ENCODE data around the gene PRDM16.

DNA sequence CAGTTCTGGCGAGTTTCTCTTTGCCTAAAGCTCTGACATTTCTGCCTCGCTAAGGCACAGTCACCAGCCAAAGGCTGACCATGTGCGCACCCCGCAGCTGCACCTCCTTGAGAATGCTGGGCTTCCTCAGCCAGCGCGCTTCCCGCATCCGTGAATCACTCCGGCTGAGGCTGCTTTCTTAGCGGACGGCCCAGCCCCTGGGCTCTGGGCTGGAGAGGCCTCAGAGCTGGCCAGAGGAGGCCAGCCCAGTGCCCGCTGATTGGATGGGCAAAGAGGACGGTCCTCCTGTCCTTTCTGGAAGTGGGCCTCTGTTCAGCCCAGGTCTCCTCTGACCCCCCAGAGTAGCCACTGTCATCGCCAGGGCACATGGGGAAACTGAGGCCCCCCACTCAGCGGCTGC is 56.1 kb downstream of the PRDM16 start:
- TF ChIP-seq NR3C1 (IDR thresholded peaks at IDR 0.05) (no peak), CHD2 (IDR thresholded peaks at IDR 0.05; ENCODE audit: low read length, partially characterized antibody) (no peak), ZC3H11A (IDR thresholded peaks at IDR 0.05) (no peak), RFX5 (IDR thresholded peaks at IDR 0.05) (no peak), JUN (IDR thresholded peaks at IDR 0.05) (no peak), HOXA7 (CRISPR knock-in tag; IDR thresholded peaks at IDR 0.05) (no peak), CBX8 (IDR thresholded peaks at IDR 0.05) (no peak), POLR2A (IDR thresholded peaks at IDR 0.05; ENCODE audit: low read length) (no peak), RCOR1 (IDR thresholded peaks at IDR 0.05; ENCODE audit: low read depth, low read length) (no peak)
- TF ChIP-seq, protein P1, sequence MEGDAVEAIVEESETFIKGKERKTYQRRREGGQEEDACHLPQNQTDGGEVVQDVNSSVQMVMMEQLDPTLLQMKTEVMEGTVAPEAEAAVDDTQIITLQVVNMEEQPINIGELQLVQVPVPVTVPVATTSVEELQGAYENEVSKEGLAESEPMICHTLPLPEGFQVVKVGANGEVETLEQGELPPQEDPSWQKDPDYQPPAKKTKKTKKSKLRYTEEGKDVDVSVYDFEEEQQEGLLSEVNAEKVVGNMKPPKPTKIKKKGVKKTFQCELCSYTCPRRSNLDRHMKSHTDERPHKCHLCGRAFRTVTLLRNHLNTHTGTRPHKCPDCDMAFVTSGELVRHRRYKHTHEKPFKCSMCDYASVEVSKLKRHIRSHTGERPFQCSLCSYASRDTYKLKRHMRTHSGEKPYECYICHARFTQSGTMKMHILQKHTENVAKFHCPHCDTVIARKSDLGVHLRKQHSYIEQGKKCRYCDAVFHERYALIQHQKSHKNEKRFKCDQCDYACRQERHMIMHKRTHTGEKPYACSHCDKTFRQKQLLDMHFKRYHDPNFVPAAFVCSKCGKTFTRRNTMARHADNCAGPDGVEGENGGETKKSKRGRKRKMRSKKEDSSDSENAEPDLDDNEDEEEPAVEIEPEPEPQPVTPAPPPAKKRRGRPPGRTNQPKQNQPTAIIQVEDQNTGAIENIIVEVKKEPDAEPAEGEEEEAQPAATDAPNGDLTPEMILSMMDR (IDR thresholded peaks at IDR 0.05), result no peak
- TF ChIP-seq, protein P2, sequence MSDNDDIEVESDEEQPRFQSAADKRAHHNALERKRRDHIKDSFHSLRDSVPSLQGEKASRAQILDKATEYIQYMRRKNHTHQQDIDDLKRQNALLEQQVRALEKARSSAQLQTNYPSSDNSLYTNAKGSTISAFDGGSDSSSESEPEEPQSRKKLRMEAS (IDR thresholded peaks at IDR 0.05), result no peak
- TF ChIP-seq, protein P3, sequence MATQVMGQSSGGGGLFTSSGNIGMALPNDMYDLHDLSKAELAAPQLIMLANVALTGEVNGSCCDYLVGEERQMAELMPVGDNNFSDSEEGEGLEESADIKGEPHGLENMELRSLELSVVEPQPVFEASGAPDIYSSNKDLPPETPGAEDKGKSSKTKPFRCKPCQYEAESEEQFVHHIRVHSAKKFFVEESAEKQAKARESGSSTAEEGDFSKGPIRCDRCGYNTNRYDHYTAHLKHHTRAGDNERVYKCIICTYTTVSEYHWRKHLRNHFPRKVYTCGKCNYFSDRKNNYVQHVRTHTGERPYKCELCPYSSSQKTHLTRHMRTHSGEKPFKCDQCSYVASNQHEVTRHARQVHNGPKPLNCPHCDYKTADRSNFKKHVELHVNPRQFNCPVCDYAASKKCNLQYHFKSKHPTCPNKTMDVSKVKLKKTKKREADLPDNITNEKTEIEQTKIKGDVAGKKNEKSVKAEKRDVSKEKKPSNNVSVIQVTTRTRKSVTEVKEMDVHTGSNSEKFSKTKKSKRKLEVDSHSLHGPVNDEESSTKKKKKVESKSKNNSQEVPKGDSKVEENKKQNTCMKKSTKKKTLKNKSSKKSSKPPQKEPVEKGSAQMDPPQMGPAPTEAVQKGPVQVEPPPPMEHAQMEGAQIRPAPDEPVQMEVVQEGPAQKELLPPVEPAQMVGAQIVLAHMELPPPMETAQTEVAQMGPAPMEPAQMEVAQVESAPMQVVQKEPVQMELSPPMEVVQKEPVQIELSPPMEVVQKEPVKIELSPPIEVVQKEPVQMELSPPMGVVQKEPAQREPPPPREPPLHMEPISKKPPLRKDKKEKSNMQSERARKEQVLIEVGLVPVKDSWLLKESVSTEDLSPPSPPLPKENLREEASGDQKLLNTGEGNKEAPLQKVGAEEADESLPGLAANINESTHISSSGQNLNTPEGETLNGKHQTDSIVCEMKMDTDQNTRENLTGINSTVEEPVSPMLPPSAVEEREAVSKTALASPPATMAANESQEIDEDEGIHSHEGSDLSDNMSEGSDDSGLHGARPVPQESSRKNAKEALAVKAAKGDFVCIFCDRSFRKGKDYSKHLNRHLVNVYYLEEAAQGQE (IDR thresholded peaks at IDR 0.05), result no peak
- TF ChIP-seq, protein P4, sequence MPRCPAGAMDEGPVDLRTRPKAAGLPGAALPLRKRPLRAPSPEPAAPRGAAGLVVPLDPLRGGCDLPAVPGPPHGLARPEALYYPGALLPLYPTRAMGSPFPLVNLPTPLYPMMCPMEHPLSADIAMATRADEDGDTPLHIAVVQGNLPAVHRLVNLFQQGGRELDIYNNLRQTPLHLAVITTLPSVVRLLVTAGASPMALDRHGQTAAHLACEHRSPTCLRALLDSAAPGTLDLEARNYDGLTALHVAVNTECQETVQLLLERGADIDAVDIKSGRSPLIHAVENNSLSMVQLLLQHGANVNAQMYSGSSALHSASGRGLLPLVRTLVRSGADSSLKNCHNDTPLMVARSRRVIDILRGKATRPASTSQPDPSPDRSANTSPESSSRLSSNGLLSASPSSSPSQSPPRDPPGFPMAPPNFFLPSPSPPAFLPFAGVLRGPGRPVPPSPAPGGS (IDR thresholded peaks at IDR 0.05), result no peak

All from A549 (cell line).